Sigmoid colon (tissue), 4 donors: ENCODE results near the gene ZCCHC7.

ENCODE experiments used
- CTCF ChIP-seq, 4 experiments: fragments of 450-650 bp in 3 of 4; fragments of 200-600 bp in 1 of 4; IDR thresholded peaks; one replicate each; pipeline ENCODE4 v1.5.1; 2016 to 2019; ENCODE audit warnings: antibody characterized with exemption in 4 of 4, mild to moderate bottlenecking in 3 of 4, moderate library complexity in 2 of 4
- EP300 ChIP-seq, 4 donors: sonication (generic); formaldehyde crosslinking; IDR thresholded peaks; one replicate each; pipeline ENCODE4 v1.6.1; 2017; ENCODE audit warnings: antibody characterized with exemption in 4 of 4
- POLR2A ChIP-seq, 2 donors: fragments of 450-650 bp; IDR thresholded peaks; one replicate each; pipeline ENCODE4 v1.6.1; 2016; ENCODE audit warnings: antibody characterized with exemption in 2 of 2, mild to moderate bottlenecking in 2 of 2, moderate library complexity in 2 of 2
- POLR2AphosphoS5 ChIP-seq, 4 donors: sonication (generic); formaldehyde crosslinking; IDR thresholded peaks; one replicate each; pipeline ENCODE4 v1.6.1; 2017; ENCODE audit warnings: antibody characterized with exemption in 4 of 4

GRCh38 chr9:37187713-37188439, 67.5 kb downstream of the ZCCHC7 start:
- TF ChIP-seq CTCF (IDR thresholded peaks at IDR 0.05) (no peak), EP300 (IDR thresholded peaks at IDR 0.05) (no peak), POLR2AphosphoS5 (IDR thresholded peaks at IDR 0.05) (no peak), POLR2A (IDR thresholded peaks at IDR 0.05) (no peak)
